ENCODE measurements around the gene HSPG2. TPM values are rescaled to one million over a fixed set of nuclear protein-coding genes. Genes with fewer than 3 reads are reported as not detected.
"Not testable (repeated sequence)": the region's sequence is repeated elsewhere in the genome, so short reads cannot be mapped to it uniquely, and the experiment has no call there.

The HSPG2 gene
- total RNA-seq, 1 donor from 2014 or later, result 0.91 TPM

- intact Hi-C loops (cut with micrococcal nuclease), result no loop called here
These were observed 136.0 kb downstream of the HSPG2 start for GRCh38 chr1:21801100-21801499.

DNA sequence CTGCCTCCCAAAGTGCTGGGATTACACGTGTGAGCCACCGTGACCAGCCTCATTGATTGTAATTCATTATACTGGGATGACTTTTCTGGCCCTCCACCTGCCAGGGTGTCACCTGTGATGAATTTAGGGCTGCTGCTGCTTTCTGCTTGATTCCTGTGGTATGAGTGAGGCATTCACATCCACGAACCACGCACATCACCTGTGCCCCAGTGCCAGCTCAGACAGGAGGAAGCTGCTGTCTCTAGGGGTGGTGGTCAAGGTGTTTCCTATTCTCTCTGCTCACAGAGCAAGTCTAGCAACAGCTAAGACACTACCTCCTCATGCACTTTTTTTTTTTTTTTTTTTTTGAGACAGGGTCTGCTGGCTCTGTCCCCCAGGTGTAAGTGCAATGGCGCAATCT, 137.4 kb downstream of the HSPG2 start:
- intact Hi-C loops (cut with micrococcal nuclease), result no loop called here

- intact Hi-C loops (cut with micrococcal nuclease), result no loop called here
These were observed 142.0 kb downstream of the HSPG2 start for GRCh38 chr1:21795075-21795474.

GRCh38 chr1:21794656-21795055, 142.5 kb downstream of the HSPG2 start:
- intact Hi-C loops (cut with micrococcal nuclease), result no loop called here

DNA sequence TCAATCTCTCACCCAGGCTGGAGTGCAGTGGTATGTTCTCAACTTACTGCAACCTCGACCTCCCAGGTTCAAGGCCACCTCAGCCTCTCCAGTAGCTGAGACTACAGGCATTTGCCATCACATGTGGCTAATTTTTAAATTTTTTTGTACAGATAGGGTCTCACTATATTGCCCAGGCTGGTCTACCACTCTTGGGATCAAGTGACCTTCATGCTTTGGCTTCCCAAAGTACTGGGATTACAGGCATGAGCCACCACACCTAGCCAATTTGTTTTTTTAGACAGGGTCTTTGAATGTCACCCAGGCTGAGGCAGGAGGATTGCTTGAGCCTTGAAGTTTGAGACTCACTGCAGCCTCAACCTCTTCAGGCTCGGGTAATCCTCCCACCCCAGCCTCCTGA, 144.0 kb downstream of the HSPG2 start:
- intact Hi-C loops (cut with micrococcal nuclease), result no loop called here

DNA sequence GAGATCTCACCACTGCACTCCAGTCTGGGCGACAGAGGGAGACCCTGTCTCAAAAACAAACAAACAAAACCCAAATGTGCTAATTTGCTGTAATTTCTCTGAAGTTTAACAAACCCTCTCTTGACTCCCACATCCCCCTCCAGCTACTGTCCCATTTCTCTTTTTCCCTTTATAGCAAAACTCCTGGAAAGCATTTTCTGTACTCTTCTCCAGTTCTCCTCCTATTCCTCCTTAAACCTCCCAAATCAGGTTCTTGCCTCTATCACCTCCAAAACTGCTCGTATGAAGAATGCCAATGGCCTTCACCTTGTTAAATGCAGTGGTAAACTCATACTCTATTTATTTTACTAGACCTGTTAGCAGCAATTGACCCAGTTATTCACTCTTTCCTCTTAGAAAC, 150.5 kb downstream of the HSPG2 start:
- intact Hi-C loops (cut with micrococcal nuclease), result loop anchor here (10.0 kb wide), 1 partner anchor 442 kb away; no protein-coding TSS in a partner anchor

GRCh38 chr1:21785764-21786163, 151.3 kb downstream of the HSPG2 start:
- intact Hi-C loops (cut with micrococcal nuclease), result loop anchor here (10.0 kb wide), 1 partner anchor 441 kb away; no protein-coding TSS in a partner anchor

GRCh38 chr1:21783679-21784603, 153.2 kb downstream of the HSPG2 start:
- intact Hi-C loops (cut with micrococcal nuclease), result loop anchor here (1.0 to 10.0 kb wide), 4 partner anchors 268 to 668 kb away; partner anchors contain the start of genes CDC42, ECE1 and ZBTB40

DNA sequence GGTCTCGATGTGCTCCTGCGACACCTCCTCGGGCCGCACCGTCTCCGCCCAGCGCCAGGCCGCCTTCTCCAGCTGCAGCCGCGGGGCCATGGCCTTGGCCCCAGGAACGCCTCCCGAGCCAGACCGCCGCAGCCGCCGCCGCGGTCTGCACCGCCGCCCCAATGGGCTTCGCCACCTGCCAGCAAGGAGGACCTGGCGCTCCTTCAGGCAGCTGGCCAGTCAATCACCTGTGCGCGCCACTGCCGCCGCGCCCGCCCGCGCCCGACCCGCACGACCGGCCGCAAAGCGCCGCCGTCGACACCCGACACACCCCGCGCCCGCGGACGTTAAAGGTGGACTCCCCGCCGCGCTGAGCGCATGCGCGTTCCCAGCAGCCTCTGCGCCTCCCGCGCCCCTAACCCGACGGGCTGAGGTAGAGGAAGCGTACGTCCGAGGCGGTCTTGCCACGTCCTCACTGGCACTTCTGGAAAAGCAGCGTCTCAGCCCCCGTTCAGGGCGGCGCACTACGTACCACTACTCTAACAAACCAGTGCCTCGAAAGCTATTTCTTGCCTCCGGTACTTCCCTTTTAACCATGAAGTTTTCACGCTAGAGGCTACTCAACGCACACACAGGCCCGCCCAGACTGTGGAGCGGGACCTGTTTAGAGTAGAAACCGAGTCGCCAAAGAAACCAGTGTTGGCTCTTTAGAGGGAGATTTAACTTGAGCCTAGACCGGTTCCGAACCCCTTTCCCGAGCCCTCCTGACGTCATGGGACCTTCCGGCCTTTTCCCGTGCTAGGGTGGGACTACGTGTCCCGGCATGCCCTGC, 154.0 kb downstream of the HSPG2 start, which contains the start of gene USP48:
Gene USP48, minus strand, starts transcription at position 282 of the 811 bp plus-strand sequence. Its CDS starts 192 bp downstream, at position 90.
- intact Hi-C loops (cut with micrococcal nuclease), result loop anchor here (1.0 to 10.0 kb wide), 5 partner anchors 242 to 669 kb away; partner anchors contain the start of genes CDC42, ECE1 and ZBTB40

DNA sequence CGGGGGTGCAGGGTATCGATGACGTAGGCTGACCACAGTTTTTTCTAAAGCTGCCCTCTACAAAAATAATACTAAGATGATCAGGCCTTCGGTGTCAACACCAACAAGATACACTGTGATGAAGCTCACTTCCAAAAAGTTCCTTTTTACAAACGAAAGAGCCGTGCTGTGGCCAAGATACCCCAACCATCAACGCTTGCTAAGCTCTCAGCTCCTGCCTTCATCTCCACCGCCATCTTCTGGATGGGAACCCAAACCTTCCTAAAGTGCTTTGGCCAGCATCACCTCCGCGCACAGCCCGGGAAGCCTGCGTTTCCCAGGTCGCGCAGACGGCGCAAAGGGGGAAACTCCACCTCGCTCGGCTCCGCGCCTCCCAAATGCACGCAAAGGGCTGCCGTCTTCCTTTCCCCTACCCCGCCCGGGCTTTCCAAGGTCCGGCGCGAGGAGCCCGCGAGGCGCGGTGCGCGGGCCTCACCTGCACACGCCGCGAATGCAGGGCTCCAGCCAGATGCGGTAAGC, 154.7 kb downstream of the HSPG2 start:
- intact Hi-C loops (cut with micrococcal nuclease), result loop anchor here (1.0 to 10.0 kb wide), 4 partner anchors 243 to 670 kb away; partner anchors contain the start of genes ECE1 and ZBTB40

DNA sequence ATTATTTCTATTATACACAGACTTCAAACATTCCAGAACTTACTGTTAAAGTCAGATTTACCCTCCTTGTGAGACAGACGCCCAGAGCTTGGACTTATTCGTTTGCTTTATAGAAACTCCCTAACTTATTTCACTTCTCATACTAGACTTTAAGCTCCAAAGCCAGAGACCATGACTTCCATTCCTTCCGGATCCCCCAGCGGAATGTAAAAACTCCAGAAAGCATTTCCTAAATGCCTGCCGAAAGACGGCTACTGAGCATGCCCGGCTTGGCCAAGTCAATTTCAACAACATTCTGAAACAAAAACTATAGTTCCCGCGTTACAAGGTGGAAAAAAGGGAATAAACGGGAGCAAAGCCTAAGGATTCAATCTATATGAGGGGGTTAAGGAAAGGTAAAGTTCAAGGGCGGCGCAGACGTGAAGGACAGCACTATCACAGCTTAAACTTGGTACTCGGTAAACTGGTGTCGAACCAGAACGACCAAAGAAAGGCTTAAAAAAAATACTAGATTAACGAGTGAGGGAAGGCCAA, 155.2 kb downstream of the HSPG2 start:
- intact Hi-C loops (cut with micrococcal nuclease), result loop anchor here (1.0 to 10.0 kb wide), 4 partner anchors 243 to 670 kb away; partner anchors contain the start of genes ECE1 and ZBTB40

DNA sequence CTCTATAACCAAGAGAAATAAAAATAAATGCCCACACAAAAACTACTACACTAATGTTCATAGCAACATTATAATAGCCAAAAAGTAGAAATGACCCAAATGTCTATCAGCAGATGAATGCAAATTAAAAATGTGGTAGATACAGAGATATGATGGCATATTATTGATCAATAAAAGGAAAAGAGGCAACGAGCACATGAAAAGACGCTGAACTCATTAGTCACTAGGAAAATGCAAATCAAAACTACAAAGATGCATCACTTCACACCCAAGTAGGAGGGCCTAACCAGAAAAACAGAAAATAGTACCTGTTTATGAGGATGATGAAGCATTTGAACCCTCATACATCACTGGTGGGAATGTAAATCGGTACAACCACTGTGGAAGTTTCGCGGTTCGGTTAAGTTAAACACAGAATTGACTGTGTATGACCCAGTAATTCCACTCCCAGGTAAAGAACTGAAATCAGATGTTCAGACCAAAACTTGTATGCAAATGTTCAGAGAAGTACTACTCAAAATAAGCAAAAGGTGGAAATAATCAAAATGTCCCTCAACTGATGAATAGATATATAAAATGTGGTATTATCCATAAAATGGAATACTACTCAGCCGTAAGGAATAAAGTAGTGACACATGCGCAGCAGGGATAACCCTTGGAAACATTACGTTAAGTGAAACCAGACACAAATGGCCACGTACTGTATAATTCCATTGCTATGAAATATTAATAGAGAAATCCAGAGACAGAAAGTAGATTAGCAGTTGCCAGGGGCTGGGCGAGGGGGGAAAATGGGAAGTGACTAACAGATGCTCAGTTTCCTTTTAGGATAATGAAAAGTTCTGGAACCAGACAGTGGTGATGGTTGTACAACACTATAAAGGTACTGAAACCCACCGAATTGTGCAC, 157.2 kb downstream of the HSPG2 start:
- intact Hi-C loops (cut with micrococcal nuclease), result loop anchor here (5.0 to 10.0 kb wide), 3 partner anchors 435 to 672 kb away; partner anchors contain the start of genes ECE1 and ZBTB40

GRCh38 chr1:21778405-21778727, 158.7 kb downstream of the HSPG2 start:
- intact Hi-C loops (cut with micrococcal nuclease), result no loop called here

DNA sequence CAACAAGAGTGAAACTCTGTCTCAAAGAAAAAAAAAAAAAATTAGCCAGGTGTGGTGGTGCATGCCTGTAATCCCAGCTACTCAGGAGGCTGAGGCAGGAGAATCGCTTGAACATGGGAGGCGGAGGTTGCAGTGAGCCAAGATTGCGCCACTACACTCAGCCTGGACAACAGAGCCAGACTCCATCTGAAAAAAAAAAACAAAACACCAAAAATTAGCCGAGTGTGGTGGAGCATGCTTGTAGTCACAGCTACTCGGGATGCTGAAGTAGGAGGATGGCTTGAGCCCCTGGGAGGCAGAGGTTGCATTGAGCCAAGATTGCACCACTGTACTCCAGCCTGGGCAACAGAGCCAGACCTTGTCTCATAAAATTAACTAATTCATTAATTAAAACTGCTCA, 160.2 kb downstream of the HSPG2 start:
- intact Hi-C loops (cut with micrococcal nuclease), result not testable (repeated sequence)

- intact Hi-C loops (cut with micrococcal nuclease), result no loop called here
These were observed 161.0 kb downstream of the HSPG2 start for GRCh38 chr1:21775985-21776562.

DNA sequence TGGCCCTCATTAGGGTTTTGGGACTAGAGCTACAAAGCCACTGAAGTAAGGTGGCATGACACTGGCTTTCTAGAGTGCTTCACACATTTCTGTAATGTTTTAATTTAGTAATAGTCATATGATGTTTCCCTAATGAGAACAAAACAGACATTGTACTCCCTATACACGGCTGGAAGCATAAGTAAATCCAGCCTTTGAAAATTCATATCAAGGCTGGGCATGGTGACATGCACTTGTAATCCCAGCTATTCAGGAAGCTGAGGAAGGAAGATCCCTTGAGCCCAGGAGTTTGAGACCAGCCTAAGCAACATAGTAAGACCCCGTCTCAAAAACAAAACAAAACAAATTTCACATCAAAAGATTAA, 161.6 kb downstream of the HSPG2 start:
- intact Hi-C loops (cut with micrococcal nuclease), result no loop called here

- intact Hi-C loops (cut with micrococcal nuclease), result no loop called here
These were observed 162.1 kb downstream of the HSPG2 start for GRCh38 chr1:21774835-21775549.

- intact Hi-C loops (cut with micrococcal nuclease), result no loop called here
These were observed 163.5 kb downstream of the HSPG2 start for GRCh38 chr1:21773585-21773984.
